ENCODE data around the gene F7. TPM values are rescaled to one million over a fixed set of nuclear protein-coding genes. Genes with fewer than 3 reads are reported as not detected.

F7 gene
- total and polyA plus RNA-seq, 2 donors (not counting 3 experiments of a cell fraction or from before 2014, with no cell fraction given), result not detected

- Histone ChIP-seq H3K9ac (replicated peaks; ENCODE audit: extremely low read depth, insufficient read depth, low read length) (no peak overlapping the region), H2AFZ (ENCODE audit: low read depth, low read length) (no peak overlapping the region), H3K79me2 (ENCODE audit: control insufficient read depth, insufficient read depth, low read length) (no peaks in the 10 kb centered on the region), H4K20me1 (replicated peaks; ENCODE audit: control insufficient read depth, extremely low read depth, insufficient read depth, low read length) (no peaks in the 10 kb centered on the region), H3K27ac (ENCODE audit: insufficient read depth, low read depth, low read length) (no peak overlapping the region), H3K9me1 (replicated peaks; ENCODE audit: control insufficient read depth, extremely low read depth, insufficient read depth, low read length) (no peaks in the 10 kb centered on the region), H3K4me1 (ENCODE audit: control insufficient read depth, extremely low read depth, insufficient read depth, low read length) (peaks cover 6% of the 10 kb centered on the region), H3K36me3 (ENCODE audit: control insufficient read depth in 2 of 2, extremely low read depth in 1 of 2, insufficient read depth in 2 of 2, low read length in 2 of 2) (no peaks in the 10 kb centered on the region), H3K4me2 (ENCODE audit: insufficient read depth, low read length) (no peak overlapping the region), H3K4me3 (replicated peaks in 1 of 3; ENCODE audit: insufficient read depth in 1 of 3, low read depth in 1 of 3, low read length in 3 of 3) (no peak overlapping the region), H3K9me3 (replicated peaks; ENCODE audit: control insufficient read depth, insufficient read depth, low read length) (no peaks in the 10 kb centered on the region), H3K27me3 (ENCODE audit: control insufficient read depth in 2 of 2, insufficient read depth in 2 of 2, low read length in 2 of 2) (peaks cover 0 to 9% of the 10 kb centered on the region in 2 experiments)
- TF ChIP-seq POLR2A (IDR thresholded peaks at IDR 0.05; ENCODE audit: low read depth, low read length), result no peak
- TF ChIP-seq POLR2AphosphoS5 (IDR thresholded peaks at IDR 0.05; ENCODE audit: insufficient read depth, low read depth, low read length), result no peak
- TF ChIP-seq JUN (IDR thresholded peaks at IDR 0.05; ENCODE audit: borderline replicate concordance, insufficient read depth, insufficient read length, low read depth), result no peak
- no peak for TF ChIP-seq GATA2 (IDR thresholded peaks at IDR 0.05; ENCODE audit: insufficient read depth, insufficient read length, low read depth, low read length)
- no peak for TF ChIP-seq EZH2 (IDR thresholded peaks at IDR 0.05; ENCODE audit: borderline replicate concordance, low read depth, low read length, severe bottlenecking)
- TF ChIP-seq MYC (IDR thresholded peaks at IDR 0.05; ENCODE audit: low read depth, low read length), result no peak
- no peak for TF ChIP-seq FOS (IDR thresholded peaks at IDR 0.05; ENCODE audit: borderline replicate concordance, insufficient read depth, low read length)
- TF ChIP-seq CTCF (IDR thresholded peaks at IDR 0.05; ENCODE audit: extremely low read depth in 1 of 2, insufficient read depth in 1 of 2, low read depth in 1 of 2, low read length in 2 of 2), result no peak
- TF ChIP-seq MAX (IDR thresholded peaks at IDR 0.05; ENCODE audit: insufficient read depth, insufficient read length), result no peak
- dilution Hi-C loops (cut with MboI; ENCODE audit: extremely low pct_ligation_motif_present, low sequenced_read_pairs), result no loop called here
- DNase-seq (ENCODE audit: low read depth, low spot score) (no peak), FAIRE-seq (no peak)
- CTCF ChIA-PET, result interaction anchor here (0.7 kb wide), 1 partner anchor 208 kb away, joined by 3 read pairs; no protein-coding TSS in a partner anchor
- BruUV-seq (replicated peaks), result no TSS peak
- POLR2A ChIA-PET, result no interaction called here
- intact Hi-C loops (cut with micrococcal nuclease), result no loop called here
Measured at GRCh38 chr13:113150550-113151365, 45.2 kb downstream of the F7 start.
